Right lobe of liver (tissue), 4 donors: ENCODE data around the gene DUSP16.

ENCODE experiments used
- CTCF ChIP-seq, 4 donors: fragments of 200-600 bp in 3 of 4; fragments of 450-650 bp in 1 of 4; IDR thresholded peaks; one replicate each; pipeline versions ENCODE4 v1.5.1 to v1.8.0; 2016 to 2022; ENCODE audit warnings: antibody characterized with exemption in 4 of 4, mild to moderate bottlenecking in 2 of 4
- POLR2A ChIP-seq: fragments of 450-650 bp; IDR thresholded peaks from one replicate; pipeline ENCODE4 v1.6.1; 2017; ENCODE audit warnings: antibody characterized with exemption, mild to moderate bottlenecking
- donor health status: DM: no; HTN: no; CAD: no.
- donor health status: DM: no; HTN: no; CAD: no.
- donor health status: DM: no; HTN: yes; CAD: no.

- TF ChIP-seq POLR2A (no peak), CTCF (IDR thresholded peaks at IDR 0.05) (no peak)
Observed at GRCh38 chr12:12445882-12446181, 116.8 kb downstream of the DUSP16 start.
